ENCODE measurements around the gene C3orf49.

C3orf49 gene

DNA sequence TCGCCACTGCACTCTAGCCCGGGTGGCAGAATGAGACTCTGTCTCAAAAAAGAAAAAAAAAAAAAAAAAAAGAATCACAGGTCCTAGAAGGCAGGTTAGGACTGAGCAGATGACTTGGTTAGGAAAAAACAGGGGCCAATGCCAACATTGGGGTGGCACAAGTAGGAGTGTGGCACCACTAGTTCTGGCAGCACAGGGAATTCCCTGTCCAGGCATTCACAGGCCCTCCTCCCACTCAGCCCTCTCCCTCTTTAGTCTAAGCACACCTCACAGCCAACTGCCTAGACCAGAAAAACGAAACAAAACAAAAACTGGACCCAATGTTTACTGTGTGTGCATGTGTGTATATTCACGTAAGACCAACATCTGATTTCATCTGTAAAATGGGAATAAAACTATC is 34.0 kb downstream of the C3orf49 start:
- DNase-seq: no peak

DNA sequence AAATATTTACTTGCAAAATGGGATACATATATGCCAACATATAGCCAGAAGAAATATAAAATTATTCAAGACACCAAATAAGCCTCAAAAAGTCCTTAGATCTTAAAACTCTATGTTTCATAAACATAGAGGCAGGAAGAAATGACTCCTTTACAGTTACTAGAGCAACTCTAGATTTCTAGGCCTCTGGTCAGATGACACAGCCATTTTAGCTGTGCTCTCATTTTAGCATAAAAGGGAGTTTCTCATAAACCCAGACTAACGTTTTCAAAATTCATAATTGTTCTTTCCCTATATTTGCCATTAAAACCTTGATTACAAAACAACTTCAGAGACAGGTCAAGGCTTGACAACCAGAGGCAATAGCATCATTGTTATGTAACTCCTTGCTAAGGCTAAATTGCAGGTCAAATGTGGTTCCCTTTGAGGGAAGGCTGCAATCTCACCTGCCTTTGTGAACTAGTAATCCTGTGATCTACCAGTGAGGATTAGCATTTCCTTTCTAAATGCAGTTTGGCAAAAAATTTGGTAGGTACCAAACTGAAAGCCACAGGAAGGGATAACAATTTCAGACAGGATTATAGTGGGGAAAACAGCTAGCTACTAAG is 36.3 kb downstream of the C3orf49 start:
- no peak for DNase-seq

DNA sequence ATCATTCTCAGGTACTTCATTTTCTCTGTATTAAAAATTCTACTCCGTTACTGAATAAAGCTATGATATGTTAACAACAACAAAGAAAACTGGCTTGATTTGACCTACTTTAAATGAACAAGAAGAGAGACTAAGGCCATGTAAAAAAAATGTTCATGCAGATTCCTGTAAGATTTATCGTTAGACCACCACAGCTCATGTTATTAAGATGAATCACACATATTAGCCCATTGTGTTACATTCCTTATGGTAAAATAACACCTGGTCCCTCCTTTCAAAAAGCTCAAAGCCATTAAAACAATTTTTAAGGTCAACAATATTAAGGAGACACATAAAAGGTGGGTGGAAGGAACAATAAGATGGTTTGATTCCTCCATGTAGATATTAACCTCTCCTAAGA is 38.2 kb downstream of the C3orf49 start:
- DNase-seq: no peak

DNA sequence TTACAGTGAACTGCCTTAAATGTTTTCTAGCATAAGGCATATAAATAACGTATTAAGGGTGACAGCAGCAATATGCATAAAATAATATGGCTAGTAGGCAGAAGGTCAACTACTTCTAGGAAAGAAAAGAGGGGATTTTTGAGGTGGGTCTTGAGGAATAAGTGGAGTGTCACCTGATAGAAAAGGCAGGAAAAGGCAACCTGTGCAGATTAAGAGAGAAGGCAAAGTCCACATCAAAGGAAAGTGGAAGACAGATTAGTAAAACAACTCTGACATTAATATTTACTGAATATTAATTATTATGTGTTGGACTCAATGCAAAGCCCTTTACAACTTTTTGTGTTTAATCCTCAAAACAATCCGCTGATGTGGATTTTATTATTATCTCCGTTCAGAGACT is 41.7 kb downstream of the C3orf49 start:
- DNase-seq: no peak

DNA sequence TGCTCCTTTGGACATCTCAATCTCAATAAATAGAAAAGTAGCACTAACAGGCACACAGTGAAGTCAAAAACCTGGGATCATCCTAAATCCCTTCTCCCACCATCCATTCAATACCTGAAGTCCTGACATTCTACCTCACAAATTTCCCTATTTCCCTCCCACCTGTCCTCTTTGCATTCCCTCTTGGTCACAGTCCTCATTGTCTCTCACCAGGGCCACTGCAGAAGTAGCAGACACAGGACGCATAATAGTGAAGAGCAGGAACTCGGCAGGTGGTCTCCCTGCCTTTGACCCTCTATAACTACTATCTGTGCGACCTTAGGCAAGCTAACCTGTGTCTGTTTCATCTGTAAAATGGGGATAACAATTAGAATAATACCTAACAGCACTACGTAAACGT is 42.2 kb downstream of the C3orf49 start:
- no peak for DNase-seq

DNA sequence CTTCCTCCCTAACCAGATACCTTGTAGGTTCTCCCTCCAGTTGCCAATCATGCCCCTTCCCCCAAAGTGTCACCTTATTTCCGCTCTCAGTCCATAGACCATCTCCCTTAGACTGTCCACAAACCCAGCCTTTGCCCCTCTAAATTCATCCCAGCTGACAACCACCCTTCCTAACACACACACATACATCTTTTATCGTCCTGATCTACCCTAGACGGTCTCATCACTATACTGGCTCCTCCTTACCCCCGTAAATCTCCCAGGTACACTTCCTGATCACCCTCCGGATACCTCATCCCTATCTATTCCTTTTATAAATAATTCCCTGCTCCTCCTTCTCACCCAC is 43.7 kb downstream of the C3orf49 start:
- DNase-seq: no peak

DNA sequence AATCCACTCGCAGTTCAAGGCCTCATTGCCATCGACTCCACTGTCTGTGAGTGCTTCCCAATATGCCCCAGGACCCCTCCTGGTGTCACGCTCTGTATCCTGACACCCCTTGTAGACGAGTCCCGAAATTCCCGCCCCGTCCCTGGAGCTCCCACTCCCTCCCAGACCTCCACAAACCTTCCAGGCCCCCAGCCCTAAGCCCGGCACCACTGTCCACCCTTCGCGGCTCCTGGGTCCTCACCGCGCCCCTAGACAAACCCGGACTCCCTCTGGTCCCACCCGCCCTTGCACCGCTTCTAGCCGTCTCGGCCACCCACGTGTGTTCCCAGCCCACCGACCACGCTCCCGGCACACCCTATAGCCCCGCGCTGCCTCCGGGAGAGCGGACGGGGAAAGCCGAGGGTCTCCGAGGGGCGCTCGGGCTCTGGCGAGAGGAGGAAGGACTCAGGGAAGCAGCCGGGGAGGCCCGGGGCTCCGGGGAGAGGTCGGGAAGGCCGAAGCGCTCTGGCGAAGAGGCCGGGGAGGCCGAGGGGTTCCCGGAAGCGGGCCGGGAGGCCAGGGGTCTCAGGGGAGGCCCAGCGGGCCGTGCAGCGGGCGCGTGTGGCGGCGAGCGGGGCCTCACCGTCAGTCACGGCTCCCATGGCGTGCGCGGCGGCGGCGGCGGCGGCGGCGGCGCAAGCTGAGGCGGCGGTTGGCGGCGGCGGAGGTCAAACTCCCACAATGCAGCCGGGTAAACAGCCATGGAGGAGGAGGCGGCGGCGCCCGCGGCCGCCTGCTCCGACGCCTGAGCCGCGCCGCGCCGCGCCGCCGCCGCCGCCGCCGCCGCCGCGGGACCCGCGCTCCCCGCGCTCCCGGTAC is 44.3 kb downstream of the C3orf49 start, which contains the start of the genes ATXN7 and THOC7:
TSS of gene ATXN7 (plus strand) at position 718 of the 858 bp plus-strand sequence. CDS start 48,732 bp downstream, outside the sequence.
TSS of gene THOC7 (minus strand) at position 656 of the 858 bp plus-strand sequence. CDS start at position 641, 15 bp downstream.
- DNase-seq: no peak

DNA sequence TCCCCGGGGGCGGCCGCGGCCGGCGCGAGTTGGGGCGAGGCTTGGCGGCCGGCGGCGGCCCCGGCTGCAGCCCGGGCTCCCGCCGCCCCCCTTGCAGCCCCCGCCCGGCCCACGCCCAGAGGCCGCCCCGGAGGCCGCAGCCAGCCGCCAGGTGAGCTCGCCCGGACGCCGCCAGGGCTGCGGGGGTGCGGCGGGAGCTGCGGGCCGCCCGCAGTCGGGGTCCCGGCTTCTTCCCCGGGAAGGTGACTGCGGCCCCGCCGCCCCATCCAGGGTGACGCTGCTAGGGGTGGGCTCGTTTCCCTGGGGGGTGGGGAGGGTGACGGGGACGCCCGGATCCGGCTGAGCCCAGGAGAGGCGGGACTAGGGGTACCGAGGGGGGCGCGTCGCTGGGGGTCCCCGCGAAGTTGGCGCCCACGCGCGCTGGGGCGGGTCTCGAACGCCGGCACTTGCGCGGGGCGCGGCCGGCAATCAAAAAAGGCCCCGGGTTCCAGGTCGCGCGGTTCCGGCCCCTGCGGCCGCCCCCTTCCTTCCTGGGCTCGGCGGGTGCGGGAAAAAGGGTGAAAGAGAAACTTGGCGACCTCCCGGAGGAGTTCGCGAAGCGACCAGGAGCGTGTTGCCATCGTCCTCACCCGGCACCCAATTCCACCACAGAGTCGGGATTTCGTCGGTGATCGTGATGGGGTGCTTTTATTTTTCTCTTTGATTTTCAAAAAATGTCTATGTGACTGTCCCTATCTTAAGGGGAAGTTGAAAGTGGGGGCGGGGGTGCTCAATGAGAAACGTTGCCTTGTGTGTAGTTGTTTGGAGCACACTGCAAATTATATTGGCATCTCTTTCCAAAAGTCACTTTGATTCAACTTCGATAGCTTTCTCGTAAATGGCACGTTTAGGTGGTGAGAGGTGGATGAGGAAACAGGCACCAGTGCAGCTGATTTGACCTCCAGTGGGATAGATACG is 45.2 kb downstream of the C3orf49 start:
- DNase-seq: no peak

DNA sequence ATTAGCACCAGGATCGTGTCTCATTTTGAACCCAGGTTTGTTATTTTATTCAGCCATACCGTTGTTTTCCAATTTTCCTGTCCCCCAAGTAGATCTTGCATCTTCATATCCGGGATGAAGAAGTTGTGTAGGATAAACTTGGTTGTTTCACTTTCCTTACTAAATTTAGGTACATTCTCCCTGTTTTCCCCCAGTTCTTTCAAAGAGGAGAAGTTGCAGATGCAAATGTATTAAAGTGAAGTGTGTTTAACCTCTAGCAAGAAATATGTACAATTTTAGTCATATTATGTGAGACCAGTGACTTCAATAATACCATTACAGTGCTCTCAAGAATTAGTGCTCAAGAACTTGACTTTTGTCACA is 45.8 kb downstream of the C3orf49 start:
- DNase-seq: no peak

DNA sequence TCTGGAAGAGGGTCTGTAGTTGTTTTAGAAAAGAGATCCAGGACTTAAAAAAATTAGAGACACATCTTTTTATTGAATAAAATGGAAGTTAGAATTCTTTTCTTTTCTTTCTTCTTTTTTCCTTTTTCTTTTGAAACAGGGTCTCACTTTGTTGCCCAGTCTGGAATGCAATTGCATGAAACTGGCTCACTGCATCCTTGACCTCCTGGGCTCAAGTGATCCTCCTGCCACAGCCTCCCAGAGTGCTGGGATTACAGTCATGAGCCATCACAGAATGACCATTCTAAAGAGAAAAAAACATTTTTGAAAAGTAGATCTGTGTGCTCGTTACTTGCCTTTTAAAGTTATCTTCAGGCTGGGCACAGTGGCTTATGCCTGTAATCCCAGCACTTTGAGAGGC is 48.1 kb downstream of the C3orf49 start:
- DNase-seq: no peak

DNA sequence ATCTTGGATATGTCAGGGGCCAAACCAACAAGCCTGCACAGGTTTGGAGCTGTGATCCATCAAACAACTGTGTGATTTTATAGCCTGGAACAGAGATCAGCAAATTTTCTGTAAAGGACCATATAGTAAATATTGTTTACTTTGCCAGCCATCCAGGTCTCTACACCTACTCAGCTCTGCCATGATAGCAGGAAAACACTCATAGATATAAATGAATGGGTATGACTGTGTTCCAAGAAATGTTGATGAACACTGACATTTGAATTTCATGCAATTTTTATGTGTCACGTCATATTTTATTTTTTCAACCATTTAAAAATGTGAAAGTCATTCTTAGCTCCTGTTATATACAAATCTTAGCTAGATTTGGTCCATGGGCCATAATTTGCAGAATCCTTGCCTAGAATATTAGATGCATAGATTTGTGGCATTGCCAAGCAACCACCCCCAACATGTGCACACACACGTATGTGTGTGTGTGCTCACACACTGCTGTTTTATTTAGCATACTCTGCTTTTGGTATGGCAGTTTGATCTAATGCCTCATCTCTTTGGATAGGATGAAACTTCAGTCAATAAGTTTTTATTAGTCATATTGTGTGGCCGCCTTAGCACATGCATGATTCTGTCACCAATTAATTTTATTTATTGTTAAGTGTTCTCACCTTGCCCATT is 51.0 kb downstream of the C3orf49 start:
- no peak for DNase-seq

DNA sequence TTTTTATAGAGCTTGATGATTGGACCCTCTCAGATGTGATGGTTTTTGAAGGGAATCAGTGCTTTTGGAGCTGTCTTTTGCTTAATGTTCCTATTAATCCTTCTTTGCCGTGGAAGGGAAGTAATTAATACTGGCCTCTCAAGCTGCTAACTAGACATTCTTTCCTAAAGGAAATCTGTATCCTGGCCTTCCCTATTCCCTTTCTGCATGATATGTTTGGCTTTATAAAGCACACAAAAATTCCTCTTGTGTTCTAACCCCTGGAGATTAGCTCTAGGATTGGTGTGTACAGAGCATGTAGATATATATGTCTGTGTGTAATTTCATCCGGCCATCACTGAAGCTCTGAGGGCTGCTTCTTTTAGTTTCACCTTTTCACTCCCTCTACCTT is 51.5 kb downstream of the C3orf49 start:
- no peak for DNase-seq

DNA sequence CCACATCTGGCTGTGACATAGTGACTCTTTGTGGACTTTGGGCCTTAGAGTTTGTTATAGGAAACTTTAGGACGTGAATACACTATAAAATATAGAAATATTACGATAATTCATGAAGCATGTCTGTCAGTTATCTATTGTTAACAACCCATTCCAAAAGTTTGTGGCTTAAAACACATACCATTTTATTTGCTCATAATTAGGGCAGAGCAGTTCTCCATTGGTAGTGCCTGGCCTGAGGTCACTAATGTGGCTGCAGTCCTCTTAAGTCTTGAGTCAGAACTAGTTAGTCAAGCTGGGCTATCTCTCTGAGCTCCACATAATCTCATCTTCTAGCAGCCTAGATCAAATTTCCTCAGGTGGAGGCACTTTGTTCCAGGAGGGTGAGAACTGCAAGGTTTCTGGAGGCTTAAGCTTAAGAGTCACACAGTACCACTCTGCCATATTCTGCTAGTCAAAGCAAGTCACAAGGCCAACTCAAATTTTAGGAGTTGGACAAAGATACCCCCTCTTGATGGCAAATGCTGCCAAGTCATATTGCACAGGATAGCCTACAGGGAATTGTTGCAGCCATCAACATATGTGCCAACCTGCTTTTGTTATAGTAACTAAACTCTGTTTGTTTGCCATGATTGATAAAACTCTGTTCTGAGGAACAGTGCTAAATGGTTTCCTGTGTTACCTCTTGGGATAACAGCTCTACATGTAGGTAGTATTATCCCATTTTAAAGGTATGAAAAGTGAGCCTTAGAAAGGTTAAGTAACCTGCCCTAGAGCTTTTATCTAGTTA is 53.2 kb downstream of the C3orf49 start:
- DNase-seq: no peak

DNA sequence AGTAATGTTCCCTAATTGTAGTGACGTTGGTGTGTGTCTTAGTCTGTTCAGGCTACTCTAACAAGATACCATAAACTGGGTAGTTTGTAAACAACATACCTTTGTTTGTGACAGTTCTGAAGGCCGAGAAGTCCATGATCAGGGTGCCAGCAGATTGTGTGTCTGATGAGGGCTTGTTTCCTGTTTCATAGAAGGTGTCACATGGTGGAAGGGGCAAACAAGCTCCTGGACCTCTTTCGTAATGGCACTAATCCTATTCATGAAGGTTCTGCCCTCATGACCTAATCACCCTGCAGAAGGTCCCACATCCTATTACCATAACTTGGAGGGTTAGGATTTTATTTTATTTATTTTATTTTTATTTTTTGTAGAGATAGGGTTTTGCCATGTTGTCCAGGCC is 55.7 kb downstream of the C3orf49 start:
- no peak for DNase-seq

DNA sequence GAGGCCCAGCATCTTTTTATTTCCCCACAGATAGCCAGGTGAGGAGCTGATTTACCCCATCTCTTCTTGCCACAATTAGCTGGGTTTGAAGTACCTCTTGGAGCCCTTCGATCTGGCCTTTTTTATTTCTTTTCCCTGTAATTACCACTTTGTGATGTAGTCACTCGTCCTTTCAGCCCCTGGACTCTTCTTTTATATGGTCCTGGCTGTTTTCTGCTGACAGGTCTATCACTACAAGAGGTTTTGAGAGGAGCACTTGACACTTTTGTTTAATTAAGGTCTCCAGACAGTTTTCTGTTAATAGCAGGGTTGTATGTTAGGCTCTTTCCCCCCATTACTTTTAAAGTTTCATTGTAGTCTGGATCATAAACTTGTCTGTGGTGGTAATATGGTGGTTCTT is 56.4 kb downstream of the C3orf49 start:
- DNase-seq: peak; percentile 49

DNA sequence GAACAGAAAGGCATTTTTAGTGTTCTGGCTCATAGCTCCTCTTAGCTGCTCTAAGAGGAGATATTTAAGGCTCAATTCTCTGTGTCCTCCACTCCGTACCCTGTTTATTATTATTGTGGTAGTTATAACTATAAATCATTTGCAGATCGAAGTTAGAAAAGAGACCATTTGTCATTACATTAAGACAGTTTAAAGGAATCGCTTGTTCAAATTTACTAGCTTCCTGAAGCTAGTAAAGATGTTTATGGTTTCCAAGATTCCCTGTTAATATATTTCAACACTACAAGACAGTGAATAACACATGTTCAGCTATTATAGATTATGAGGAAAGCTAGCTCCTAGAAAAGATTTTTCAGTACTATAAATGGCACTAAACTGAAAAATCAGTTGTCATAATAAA is 57.2 kb downstream of the C3orf49 start:
- DNase-seq: no peak

DNA sequence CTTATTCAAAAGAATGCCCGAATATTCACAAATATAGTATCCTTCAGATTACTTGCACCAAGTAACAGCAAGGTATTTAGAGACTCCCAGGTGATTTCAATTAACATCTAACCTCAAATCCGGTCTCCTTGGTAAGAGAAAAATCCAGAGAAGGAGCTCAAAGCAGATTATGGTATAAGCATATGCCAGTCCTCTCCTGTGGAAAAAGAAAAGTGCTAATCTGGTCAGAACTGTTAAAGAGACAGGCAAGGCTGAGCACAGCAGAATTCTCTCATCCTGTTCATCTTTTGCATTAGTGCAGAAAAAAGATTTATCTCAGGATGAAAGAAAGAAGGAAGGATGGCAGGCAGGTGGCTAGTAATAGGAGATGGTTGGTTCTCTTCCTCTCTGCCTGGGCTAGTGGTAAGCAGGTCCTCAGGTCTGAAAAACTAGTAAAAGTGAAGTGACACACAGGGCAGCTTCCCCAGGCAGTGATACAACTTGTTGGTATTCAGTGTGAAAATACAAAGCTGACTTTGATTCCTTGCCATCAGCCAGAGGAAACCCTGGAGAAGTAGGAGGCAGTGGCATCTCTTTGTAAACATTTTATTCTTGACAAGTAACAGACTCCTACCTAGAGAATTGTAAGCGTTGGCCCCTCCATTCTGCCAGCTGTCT is 58.8 kb downstream of the C3orf49 start:
- no peak for DNase-seq

DNA sequence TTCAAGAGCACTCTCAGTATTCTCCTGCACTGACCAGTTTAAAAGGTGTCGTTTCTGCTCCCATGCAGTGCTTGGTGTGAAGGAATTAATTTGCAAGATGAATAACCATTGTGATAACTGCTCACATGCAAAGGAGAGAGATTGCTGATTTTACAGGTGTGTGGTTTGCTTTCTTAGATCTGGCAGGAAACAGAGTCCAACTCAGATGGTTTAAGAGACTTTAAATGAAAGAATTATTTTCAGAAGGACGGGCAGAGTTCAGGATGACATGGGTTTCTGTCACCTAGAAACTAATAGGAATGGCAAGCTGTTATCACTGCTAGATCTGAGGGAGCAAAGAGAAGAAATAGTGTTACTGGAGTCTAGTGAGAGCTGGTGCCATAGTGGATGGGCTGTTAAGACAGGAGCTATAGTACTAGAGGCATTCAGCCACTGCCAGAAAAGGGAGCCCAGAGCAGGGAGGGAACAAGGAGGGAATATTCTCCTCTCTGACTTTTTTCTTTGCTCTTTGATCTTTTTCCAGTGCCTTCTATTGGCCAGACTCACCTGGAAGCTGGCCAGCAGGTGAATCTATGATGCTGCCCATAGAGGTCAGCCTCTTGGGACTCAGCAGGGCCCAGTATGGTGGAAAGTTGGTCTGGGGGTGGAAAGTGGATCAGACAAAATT is 59.4 kb downstream of the C3orf49 start:
- no peak for DNase-seq

DNA sequence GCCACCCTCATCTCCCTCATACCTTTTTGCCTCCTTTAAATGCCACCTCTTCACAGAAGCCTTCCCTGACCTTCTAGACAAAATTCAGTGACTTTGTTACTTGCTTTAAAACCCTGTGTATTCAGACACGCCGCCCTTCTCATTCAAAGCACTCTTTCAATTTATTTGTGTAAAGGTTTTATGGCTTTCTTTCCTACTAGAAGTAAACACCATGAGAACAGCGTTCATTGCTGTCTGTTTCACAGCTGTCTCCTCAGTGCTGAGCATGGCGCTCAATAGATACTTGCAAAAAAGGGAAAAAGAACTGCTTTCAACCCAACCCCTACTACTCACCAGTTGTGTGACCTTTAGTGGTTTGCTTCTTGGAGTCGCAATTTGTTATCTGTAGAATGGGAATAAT is 61.6 kb downstream of the C3orf49 start:
- no peak for DNase-seq

DNA sequence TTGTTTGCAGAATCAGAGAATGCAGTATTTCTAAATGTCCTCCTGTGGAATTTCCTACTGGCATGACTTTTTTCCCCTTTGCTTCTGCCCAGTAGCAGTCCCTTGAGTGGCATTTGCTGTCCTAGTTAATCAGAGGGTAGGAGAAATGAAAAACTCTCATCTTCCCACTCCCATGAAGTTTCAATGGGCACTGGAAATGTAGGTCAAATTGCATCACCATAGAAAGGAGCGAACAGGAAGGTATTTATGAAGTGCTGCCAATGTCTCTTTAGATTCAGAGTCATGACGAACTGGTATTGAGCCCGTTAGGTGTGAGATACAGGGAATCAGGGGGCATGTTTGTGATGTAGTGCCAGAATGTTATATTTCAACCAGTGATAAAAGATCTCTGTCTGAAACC is 67.8 kb downstream of the C3orf49 start:
- DNase-seq: no peak

DNA sequence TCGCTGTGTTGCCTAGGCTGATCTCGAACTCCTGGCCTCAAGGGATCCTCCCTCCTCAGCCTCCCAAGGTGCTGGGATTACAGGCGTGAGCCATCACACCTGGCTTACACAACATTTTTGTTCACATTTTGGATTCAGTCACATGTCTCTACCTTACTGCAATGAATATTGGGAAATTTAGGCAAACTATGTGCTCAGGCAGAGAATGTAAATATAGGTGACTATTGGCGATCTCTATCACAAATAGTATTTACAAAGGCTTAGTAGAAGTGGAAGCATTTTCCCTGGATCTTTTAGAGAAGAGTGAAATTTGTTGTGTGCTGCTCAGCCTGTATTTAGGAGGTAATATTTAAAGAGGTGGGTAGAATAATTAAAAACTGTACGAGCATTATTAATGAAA is 72.4 kb downstream of the C3orf49 start:
- no peak for DNase-seq

All from NCI-H187 treated with DMSO at 0.1 percent for 48 hours (cell line).